Panc1 (cell line): Measurements from ENCODE around the gene ORM2. TPM values are rescaled to one million over a fixed set of nuclear protein-coding genes. Genes with fewer than 3 reads are reported as not detected.

ENCODE experiments used
- ATAC-seq: fragments of 200-7000 bp; cut with Tn5 transposase; 2 replicates; pipeline ENCODE4 v1.9.1; 2020; ENCODE audit warnings: mild to moderate bottlenecking, moderate library complexity
- BruUV-seq: library from RNA; stranded (reverse); fragments of 400-500 nt; replicated peaks from 2 replicates; lab custom pipeline; 2021; lab: Mats Ljungman, UMichigan
- CTCF ChIA-PET: fragments of 300-600 bp; sonication (Branson Sonifier 250); formaldehyde crosslinking; loops from one replicate; lab custom pipeline; 2022; ENCODE audit warnings: antibody characterized with exemption; lab: Charles Lee
- POLR2A ChIA-PET: fragments of 300-600 bp; sonication (Branson Sonifier 250); formaldehyde crosslinking; loops from one replicate; lab custom pipeline; 2022; ENCODE audit warnings: antibody characterized with exemption; lab: Charles Lee
- DNase-seq: peaks from one replicate; pipeline ENCODE4 v3.0.0-alpha.2; 2010; ENCODE audit warnings: low read depth, low spot score
- H3K27ac ChIP-seq: 2 replicates; pipeline ENCODE4 v1.5.1; 2011; ENCODE audit warnings: mild to moderate bottlenecking, low read length, inconsistent platforms
- H3K27me3 ChIP-seq: fragments of 200-500 bp; sonication (Bioruptor generic); 2 replicates; pipeline ENCODE4 v1.6.0; 2014; ENCODE audit warnings: low read length, inconsistent platforms; ENCODE audit not compliant: control insufficient read depth, insufficient read depth
- H3K36me3 ChIP-seq: fragments of 200-500 bp; sonication (Bioruptor generic); 2 replicates; pipeline ENCODE4 v1.5.1; 2014; ENCODE audit warnings: inconsistent platforms, mild to moderate bottlenecking, low read length, moderate library complexity; ENCODE audit not compliant: control insufficient read depth, insufficient read depth
- H3K4me1 ChIP-seq: 2 replicates; pipeline ENCODE4 v1.5.1; 2011; ENCODE audit warnings: inconsistent platforms, mild to moderate bottlenecking, low read length, moderate library complexity; ENCODE audit not compliant: control insufficient read depth, insufficient read depth
- H3K4me3 ChIP-seq, 2 experiments: 2 replicates each; pipeline ENCODE4 v1.5.1; 2011 to 2012; ENCODE audit warnings: low read depth in 2 of 2, low read length in 2 of 2, mild to moderate bottlenecking in 2 of 2, inconsistent platforms in 1 of 2, moderate library complexity in 1 of 2
- H3K9me3 ChIP-seq: fragments of 200-500 bp; sonication (Bioruptor generic); 2 replicates; pipeline ENCODE4 v1.5.1; 2014; ENCODE audit warnings: low read depth, mild to moderate bottlenecking, inconsistent platforms, low read length, moderate library complexity; ENCODE audit not compliant: control insufficient read depth, insufficient read depth
- CTCF ChIP-seq: fragments of 450-650 bp; IDR thresholded peaks from 2 replicates; pipeline ENCODE4 v1.5.1; 2017; ENCODE audit warnings: mild to moderate bottlenecking
- POLR2AphosphoS5 ChIP-seq: IDR thresholded peaks from 2 replicates; pipeline ENCODE4 v1.6.1; 2012; ENCODE audit warnings: mild to moderate bottlenecking, low read depth, low read length, moderate library complexity
- REST ChIP-seq, 2 experiments: IDR thresholded peaks; 2 replicates each; pipeline ENCODE4 v1.6.1; 2011 to 2012; ENCODE audit warnings: low read depth in 2 of 2, control low read depth in 1 of 2, low read length in 1 of 2, mild to moderate bottlenecking in 1 of 2, moderate library complexity in 1 of 2; ENCODE audit not compliant: insufficient read depth in 1 of 2
- SIN3A ChIP-seq: IDR thresholded peaks from 2 replicates; pipeline ENCODE4 v1.6.1; 2012; ENCODE audit warnings: low read depth, mild to moderate bottlenecking, low read length, moderate library complexity, borderline replicate concordance; ENCODE audit not compliant: insufficient read depth
- TCF7L2 ChIP-seq: IDR thresholded peaks from 2 replicates; pipeline ENCODE4 v1.6.1; 2011; ENCODE audit warnings: mild to moderate bottlenecking, low read depth, low read length, inconsistent platforms
- in situ Hi-C: cut with HindIII; loops from 2 replicates; pipeline ENCODE4 v1.10.0; 2016; ENCODE audit warnings: low sequenced_read_pairs, low pct_unique_long_range_greater_than_20kb
- intact Hi-C: fragments of 100-400 bp; cut with micrococcal nuclease; formaldehyde crosslinking; loops from one replicate; pipeline ENCODE4 v1.10.0; 2022; ENCODE audit not compliant: unreplicated experiment
- total RNA-seq: library from RNA; stranded (reverse); gene quantifications from one replicate; pipeline ENCODE4 v1.2.1, GENCODE V29; 2021; ENCODE audit not compliant: unreplicated experiment

Gene ORM2
- total RNA-seq, 1 experiment from 2014 or later: 0.77 TPM

- Histone ChIP-seq H3K4me3 (no peak overlapping the region), H3K27ac (no peak overlapping the region), H3K27me3 (no peaks in the 10 kb centered on the region), H3K9me3 (no peaks in the 10 kb centered on the region), H3K4me1 (peaks cover 3% of the 10 kb centered on the region), H3K36me3 (no peaks in the 10 kb centered on the region)
- in situ Hi-C loops: no loop called here
- POLR2A ChIA-PET: no interaction called here
- BruUV-seq: no TSS peak
- intact Hi-C loops: no loop called here
- ATAC-seq: no peak
- no peak for TF ChIP-seq CTCF
- no peak for DNase-seq
- CTCF ChIA-PET: no interaction called here
Observed at GRCh38 chr9:114367366-114367765, 37.7 kb downstream of the ORM2 start.

DNA sequence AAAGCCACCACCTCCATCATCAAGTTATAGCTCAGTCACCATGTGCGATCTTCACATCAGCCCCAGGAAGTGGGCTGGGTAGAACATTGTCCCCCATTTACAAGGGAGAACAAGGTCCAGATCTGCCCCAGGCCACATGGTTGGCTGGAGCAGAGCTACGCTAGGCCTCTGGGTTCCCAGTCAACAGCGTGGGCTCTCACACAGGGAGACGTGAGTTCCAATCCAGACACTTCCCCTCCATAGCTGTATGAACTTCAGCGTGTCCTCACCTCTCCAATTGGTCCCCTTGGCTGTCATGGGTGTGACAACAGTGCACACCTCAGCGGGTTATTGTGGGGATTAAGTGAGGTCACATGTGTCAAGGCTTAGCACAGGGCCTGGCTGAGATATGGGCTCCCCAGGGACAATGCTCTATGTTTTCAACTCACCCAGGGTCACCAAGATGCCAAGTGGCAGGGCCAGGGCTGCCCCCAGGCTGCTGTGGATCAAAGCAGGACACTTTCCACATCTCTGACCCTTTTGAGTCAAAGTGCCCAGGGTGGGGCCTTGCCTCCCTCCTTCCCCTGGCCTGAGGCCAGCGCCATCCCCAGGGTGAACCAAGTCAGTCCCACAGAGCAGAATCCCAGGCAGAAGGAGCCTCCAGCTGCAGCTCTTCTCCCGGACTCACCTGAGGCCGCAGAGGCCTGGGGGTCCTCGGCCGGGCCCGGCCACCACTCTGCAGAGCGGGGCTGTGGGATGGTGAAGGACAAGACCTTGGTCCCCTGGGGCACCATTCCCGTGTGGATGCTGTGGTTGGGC lies 38.3 kb downstream of the ORM2 start:
- Histone ChIP-seq H3K9me3 (no peaks in the 10 kb centered on the region), H3K4me1 (peaks cover 3% of the 10 kb centered on the region), H3K27me3 (no peaks in the 10 kb centered on the region), H3K27ac (no peak overlapping the region), H3K36me3 (no peaks in the 10 kb centered on the region), H3K4me3 (no peak overlapping the region)
- CTCF ChIA-PET: interaction anchor here (0.6 kb wide), 1 partner anchor 16 kb away, joined by 4 read pairs; no protein-coding TSS in a partner anchor
- POLR2A ChIA-PET: no interaction called here
- TF ChIP-seq CTCF (no peak), TCF7L2 (no peak), SIN3A (no peak), POLR2AphosphoS5 (no peak), REST (IDR thresholded peaks at IDR 0.05; ENCODE audit: insufficient read depth in 1 of 2, low read depth in 2 of 2, low read length in 1 of 2) (no peak)
- in situ Hi-C loops: no loop called here
- ATAC-seq (no peak), DNase-seq (no peak)
- intact Hi-C loops: no loop called here
- no TSS peak for BruUV-seq
